ENCODE results near the gene ATRAID. TPM values are rescaled to one million over a fixed set of nuclear protein-coding genes. Genes with fewer than 3 reads are reported as not detected.

The ATRAID gene
- total RNA-seq, 1 donor from 2014 or later: 103 TPM

- DNase-seq (ENCODE audit: extremely low spot score, unreplicated experiment): no peak
- no peaks in the 10 kb centered on the region for H3K27me3 Mint-ChIP-seq
- peak overlapping the region; percentile 60 for H3K27ac Mint-ChIP-seq
- H3K36me3 Mint-ChIP-seq: peaks cover 31% of the 10 kb centered on the region
- H3K9me3 Mint-ChIP-seq: no peaks in the 10 kb centered on the region
- peak overlapping the region; percentile 95 for H3K4me3 Mint-ChIP-seq
- no peak for TF ChIP-seq CTCF (conservative IDR thresholded peaks at IDR 0.05)
- H3K4me1 Mint-ChIP-seq (ENCODE audit: unreplicated experiment): peaks cover 44% of the 10 kb centered on the region
Measured at GRCh38 chr2:27214941-27215340, 3.1 kb downstream of the ATRAID start.

GRCh38 chr2:27216416-27217137 lies 4.7 kb downstream of the ATRAID start:
- Mint-ChIP-seq H3K27ac (peak overlapping the region; percentile 98), H3K27me3 (no peaks in the 10 kb centered on the region), H3K4me1 (ENCODE audit: unreplicated experiment) (peaks cover 38% of the 10 kb centered on the region), H3K4me3 (peak overlapping the region; percentile 95), H3K36me3 (peaks cover 39% of the 10 kb centered on the region), H3K9me3 (no peaks in the 10 kb centered on the region)
- TF ChIP-seq CTCF (conservative IDR thresholded peaks at IDR 0.05): no peak
- no peak for DNase-seq (ENCODE audit: extremely low spot score, unreplicated experiment)

- peak within 1 kb of the TSS; percentile 98 for H3K27ac Mint-ChIP-seq
- H3K4me1 Mint-ChIP-seq (ENCODE audit: unreplicated experiment): peaks cover 38% of the 10 kb centered on the region
- H3K27me3 Mint-ChIP-seq: no peaks in the 10 kb centered on the region
- DNase-seq (ENCODE audit: extremely low spot score, unreplicated experiment): peak; percentile 94
- H3K9me3 Mint-ChIP-seq: no peaks in the 10 kb centered on the region
- peaks cover 43% of the 10 kb centered on the region for H3K36me3 Mint-ChIP-seq
- peak within 1 kb of the TSS; percentile 95 for H3K4me3 Mint-ChIP-seq
- peak; percentile 52 for TF ChIP-seq CTCF (conservative IDR thresholded peaks at IDR 0.05)
Measured at GRCh38 chr2:27217173-27218121, 5.6 kb downstream of the ATRAID start, which contains the start of gene CAD. Gene CAD (plus strand): TSS chr2:27217369. CDS start chr2:27217552, 183 bp downstream.

GRCh38 chr2:27218614-27219013 lies 6.8 kb downstream of the ATRAID start:
- TF ChIP-seq CTCF (conservative IDR thresholded peaks at IDR 0.05): no peak
- Mint-ChIP-seq H3K9me3 (no peaks in the 10 kb centered on the region), H3K4me1 (ENCODE audit: unreplicated experiment) (peaks cover 38% of the 10 kb centered on the region), H3K27ac (peak overlapping the region; percentile 18), H3K27me3 (no peaks in the 10 kb centered on the region), H3K36me3 (peaks cover 47% of the 10 kb centered on the region), H3K4me3 (peak overlapping the region; percentile 95)
- DNase-seq (ENCODE audit: extremely low spot score, unreplicated experiment): no peak

- DNase-seq (ENCODE audit: extremely low spot score, unreplicated experiment): no peak
- Mint-ChIP-seq H3K4me1 (ENCODE audit: unreplicated experiment) (peaks cover 36% of the 10 kb centered on the region), H3K9me3 (no peaks in the 10 kb centered on the region), H3K27ac (no peak overlapping the region), H3K4me3 (peak overlapping the region; percentile 95), H3K27me3 (no peaks in the 10 kb centered on the region), H3K36me3 (peaks cover 47% of the 10 kb centered on the region)
- TF ChIP-seq CTCF (conservative IDR thresholded peaks at IDR 0.05): no peak
Measured at GRCh38 chr2:27219091-27219490, 7.2 kb downstream of the ATRAID start.

Data from type B pancreatic cell (in vitro differentiated cells).